SJSA1 (cell line): ENCODE measurements around the gene FBXL5. TPM values are rescaled to one million over a fixed set of nuclear protein-coding genes. Genes with fewer than 3 reads are reported as not detected.

ENCODE experiments used
- total RNA-seq: library from RNA; depleted of rRNA; stranded (reverse); fragments of >200 nt; shearing (Covaris generic); gene quantifications from 2 replicates; pipeline ENCODE4 v1.2.3, GENCODE V29; 2014; rRNA removed

FBXL5 gene
- total RNA-seq, 1 experiment from 2014 or later: 44.7 TPM

Other genes starting within 250 kb of the FBXL5 start
- gene C1QTNF7, start 227.3 kb downstream of the FBXL5 start, total RNA-seq: not detected in 2 replicates
- gene CC2D2A, start 185.5 kb downstream of the FBXL5 start, total RNA-seq: 3.9 and 7.7 TPM in 2 replicates
- gene FAM200B, start 26.5 kb upstream of the FBXL5 start, total RNA-seq: 45.3 and 52.8 TPM in 2 replicates
- 14.2 and 19.3 TPM in 2 replicates for gene BST1, start 47.7 kb upstream of the FBXL5 start, total RNA-seq
- gene CD38, start 123.0 kb upstream of the FBXL5 start, total RNA-seq: 0.05 TPM in 1 of 2 replicates, not detected in the other